HCT116 (cell line): Measurements from ENCODE around the gene ZSWIM8. TPM values are rescaled to one million over a fixed set of nuclear protein-coding genes. Genes with fewer than 3 reads are reported as not detected.

Source experiments
- ATAC-seq: fragments of 200-7000 bp; cut with Tn5 transposase; 2 replicates; pipeline ENCODE4 v1.9.1; 2020; ENCODE audit warnings: mild to moderate bottlenecking, moderate library complexity
- BruUV-seq: library from RNA; stranded (reverse); fragments of 400-500 nt; replicated peaks from 2 replicates; lab custom pipeline; 2021; lab: Mats Ljungman, UMichigan
- CTCF ChIA-PET: fragments of 300-600 bp; sonication (Branson Sonifier 250); formaldehyde crosslinking; loops from one replicate; lab custom pipeline; 2021; ENCODE audit warnings: antibody characterized with exemption; lab: Charles Lee
- POLR2A ChIA-PET: fragments of 300-600, 350-600 bp; sonication (Branson Sonifier 250); formaldehyde crosslinking; loops from one replicate; lab custom pipeline; 2021; ENCODE audit warnings: antibody characterized with exemption; lab: Charles Lee
- RAD21 ChIA-PET, 2 experiments: fragments of 300-600 bp; sonication (Branson Sonifier 250); formaldehyde crosslinking; loops; one replicate each; lab custom pipeline; 2023; ENCODE audit warnings: low total read pairs in 2 of 2; ENCODE audit not compliant: uncharacterized antibody in 2 of 2, unreplicated experiment in 2 of 2, low non-redundant PET in 1 of 2; lab: Charles Lee
- DNase-seq: peaks from one replicate; pipeline ENCODE4 v3.0.0-alpha.2; 2010; ENCODE audit warnings: low read depth, low spot score
- H2AFZ ChIP-seq: fragments of 200-600 bp; shearing (Covaris generic), sonication (generic); 2 replicates; pipeline ENCODE4 v1.6.1; 2017; ENCODE audit warnings: low read depth, mixed run types, mixed read lengths, antibody characterized with exemption, low read length; ENCODE audit not compliant: poor library complexity, severe bottlenecking
- H3K27ac ChIP-seq: 2 replicates; pipeline ENCODE4 v1.5.1; 2012; ENCODE audit warnings: low read depth, low read length
- H3K27me3 ChIP-seq: fragments of 200-600 bp; sonication (generic); 2 replicates; pipeline ENCODE4 v1.6.1; 2016; ENCODE audit warnings: mixed run types, low read length, mixed read lengths; ENCODE audit not compliant: insufficient read depth
- H3K36me3 ChIP-seq, 2 experiments: fragments of 200-500 bp in 1 of 2; fragments of 200-600 bp in 1 of 2; sonication (Bioruptor generic) in 1 of 2; sonication (generic) in 1 of 2; 2 replicates each; pipeline versions ENCODE4 v1.5.1 to v1.6.1; 2014 to 2016; ENCODE audit warnings: low read length in 2 of 2, inconsistent platforms in 1 of 2, mixed read lengths in 1 of 2, mixed run types in 1 of 2; ENCODE audit not compliant: insufficient read depth in 2 of 2, control insufficient read depth in 1 of 2
- H3K4me1 ChIP-seq, 2 experiments: fragments of 200-600 bp in 1 of 2; sonication (generic) in 1 of 2; 2 replicates each; pipeline versions ENCODE4 v1.5.1 to v1.6.1; 2012 to 2017; ENCODE audit warnings: low read length in 2 of 2, inconsistent platforms in 1 of 2, mild to moderate bottlenecking in 1 of 2, mixed read lengths in 1 of 2, mixed run types in 1 of 2, moderate library complexity in 1 of 2; ENCODE audit not compliant: insufficient read depth in 2 of 2, control insufficient read depth in 1 of 2
- H3K4me2 ChIP-seq: fragments of 200-600 bp; sonication (generic); 2 replicates; pipeline ENCODE4 v1.6.1; 2017; ENCODE audit warnings: mixed run types, low read length, mixed read lengths
- H3K4me3 ChIP-seq, 2 experiments: fragments of 200-600 bp in 1 of 2; sonication (generic) in 1 of 2; replicated peaks in 1 of 2; 2 replicates each; pipeline ENCODE4 v1.5.1; 2011 to 2016; ENCODE audit warnings: low read length in 2 of 2, control low read depth in 1 of 2, low read depth in 1 of 2, mild to moderate bottlenecking in 1 of 2, mixed read lengths in 1 of 2, mixed run types in 1 of 2
- H3K79me2 ChIP-seq: fragments of 200-600 bp; sonication (generic); 2 replicates; pipeline ENCODE4 v1.6.1; 2017; ENCODE audit warnings: mild to moderate bottlenecking, mixed run types, low read length, moderate library complexity, mixed read lengths; ENCODE audit not compliant: insufficient read depth
- H3K9ac ChIP-seq: fragments of 200-600 bp; sonication (generic); 2 replicates; pipeline ENCODE4 v1.6.1; 2016; ENCODE audit warnings: low read length, mixed read lengths
- H3K9me2 ChIP-seq: fragments of 200-600 bp; sonication (generic), shearing (Covaris generic); 2 replicates; pipeline ENCODE4 v1.6.1; 2017; ENCODE audit warnings: mixed run types, mild to moderate bottlenecking, moderate library complexity; ENCODE audit not compliant: insufficient read depth
- H3K9me3 ChIP-seq, 2 experiments: fragments of 200-500 bp in 1 of 2; fragments of 200-600 bp in 1 of 2; sonication (Bioruptor generic) in 1 of 2; sonication (generic) in 1 of 2; 2 replicates each; pipeline ENCODE4 v1.6.1; 2014 to 2017; ENCODE audit warnings: low read length in 2 of 2, mixed read lengths in 2 of 2, inconsistent platforms in 1 of 2, low read depth in 1 of 2, mild to moderate bottlenecking in 1 of 2, mixed run types in 1 of 2, moderate library complexity in 1 of 2; ENCODE audit not compliant: control insufficient read depth in 1 of 2, insufficient read depth in 1 of 2
- H4K20me1 ChIP-seq: fragments of 200-600 bp; sonication (generic), shearing (Covaris generic); 2 replicates; pipeline ENCODE4 v1.6.1; 2017; ENCODE audit warnings: mixed run types, mild to moderate bottlenecking, moderate library complexity; ENCODE audit not compliant: insufficient read depth
- EGR1 ChIP-seq: IDR thresholded peaks from 2 replicates; pipeline ENCODE4 v1.6.1; 2012; ENCODE audit warnings: low read depth
- EZH2 ChIP-seq: fragments of 200-600 bp; sonication (generic); IDR thresholded peaks from 2 replicates; pipeline ENCODE4 v1.6.1; 2017; ENCODE audit warnings: antibody characterized with exemption, mixed run types
- FOSL1 ChIP-seq: IDR thresholded peaks from 2 replicates; pipeline ENCODE4 v1.6.1; 2012; ENCODE audit warnings: low read depth
- POLR2A ChIP-seq: IDR thresholded peaks from 2 replicates; pipeline ENCODE4 v1.7.0; 2011; ENCODE audit warnings: borderline replicate concordance; ENCODE audit not compliant: insufficient read depth, insufficient read length; ENCODE audit errors: extremely low read depth
- SP1 ChIP-seq: IDR thresholded peaks from 2 replicates; pipeline ENCODE4 v1.6.1; 2012; ENCODE audit warnings: low read depth
- YY1 ChIP-seq: IDR thresholded peaks from 2 replicates; pipeline ENCODE4 v1.6.1; 2011; ENCODE audit warnings: low read length, low read depth, moderate library complexity, mild to moderate bottlenecking; ENCODE audit not compliant: insufficient replicate concordance; ENCODE audit errors: extremely low read depth
- intact Hi-C: fragments of 100-400 bp; cut with micrococcal nuclease; formaldehyde crosslinking; loops from 2 replicates; pipeline ENCODE4 v1.10.0; 2022
- total RNA-seq: library from RNA; stranded (reverse); gene quantifications from one replicate; pipeline ENCODE4 v1.2.1, GENCODE V29; 2021; ENCODE audit not compliant: unreplicated experiment
- TF ChIP-seq, protein P1 (sequence below): IDR thresholded peaks from 2 replicates; pipeline ENCODE4 v1.6.1; 2012; ENCODE audit warnings: low read depth
- TF ChIP-seq, protein P2 (sequence below), 3 experiments: fragments of 200-600 bp in 1 of 3; sonication (generic) in 1 of 3; IDR thresholded peaks in 2 of 3; conservative IDR thresholded peaks in 1 of 3; 2 replicates each; pipeline ENCODE4 v1.5.1; 2012 to 2017; ENCODE audit warnings: low read depth in 2 of 3, low read length in 2 of 3, antibody characterized with exemption in 1 of 3, borderline replicate concordance in 1 of 3, control low read depth in 1 of 3, mild to moderate bottlenecking in 1 of 3, mixed read lengths in 1 of 3, mixed run types in 1 of 3, moderate library complexity in 1 of 3; ENCODE audit not compliant: insufficient read depth in 1 of 3
- TF ChIP-seq, protein P3 (sequence below): IDR thresholded peaks from 2 replicates; pipeline ENCODE4 v1.6.1; 2012
- TF ChIP-seq, protein P4 (sequence below): IDR thresholded peaks from 2 replicates; pipeline ENCODE4 v1.6.1; 2011; ENCODE audit warnings: mild to moderate bottlenecking, low read length, moderate library complexity; ENCODE audit not compliant: insufficient replicate concordance; ENCODE audit errors: extremely low read depth

The ZSWIM8 gene
- total RNA-seq, 1 experiment from 2014 or later = 49.9 TPM

DNA sequence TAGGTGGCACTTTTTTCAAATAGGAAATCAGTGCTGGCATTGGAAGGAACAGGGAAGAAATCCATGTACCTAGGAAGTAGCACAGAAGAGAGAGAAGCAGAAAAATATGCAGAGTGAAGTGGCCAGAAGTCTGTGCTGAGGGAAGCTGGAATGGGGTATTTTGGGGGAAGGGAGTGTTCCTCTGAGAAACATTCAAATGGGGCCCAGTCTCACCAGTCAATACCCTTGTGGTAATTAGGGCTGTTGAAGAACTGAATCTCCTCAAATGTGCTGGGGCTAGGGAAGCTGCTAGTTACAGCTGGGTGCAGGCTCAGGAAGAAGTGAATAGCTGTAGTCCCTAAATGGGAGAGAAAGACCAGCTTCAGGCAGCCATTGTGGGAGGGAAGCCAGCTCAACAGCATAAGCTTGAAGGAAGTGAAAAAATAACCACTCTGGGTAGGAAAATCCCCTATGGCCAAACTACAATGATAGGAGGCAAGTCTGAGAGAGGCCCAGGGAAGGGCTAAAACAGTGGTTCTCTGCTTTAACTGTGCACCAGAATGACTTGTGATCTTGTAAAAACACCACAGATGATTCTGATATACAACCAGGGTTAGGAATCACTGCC lies 18.4 kb downstream of the ZSWIM8 start (continued):
- TF ChIP-seq POLR2A (no peak), YY1 (no peak), EZH2 (no peak)

DNA sequence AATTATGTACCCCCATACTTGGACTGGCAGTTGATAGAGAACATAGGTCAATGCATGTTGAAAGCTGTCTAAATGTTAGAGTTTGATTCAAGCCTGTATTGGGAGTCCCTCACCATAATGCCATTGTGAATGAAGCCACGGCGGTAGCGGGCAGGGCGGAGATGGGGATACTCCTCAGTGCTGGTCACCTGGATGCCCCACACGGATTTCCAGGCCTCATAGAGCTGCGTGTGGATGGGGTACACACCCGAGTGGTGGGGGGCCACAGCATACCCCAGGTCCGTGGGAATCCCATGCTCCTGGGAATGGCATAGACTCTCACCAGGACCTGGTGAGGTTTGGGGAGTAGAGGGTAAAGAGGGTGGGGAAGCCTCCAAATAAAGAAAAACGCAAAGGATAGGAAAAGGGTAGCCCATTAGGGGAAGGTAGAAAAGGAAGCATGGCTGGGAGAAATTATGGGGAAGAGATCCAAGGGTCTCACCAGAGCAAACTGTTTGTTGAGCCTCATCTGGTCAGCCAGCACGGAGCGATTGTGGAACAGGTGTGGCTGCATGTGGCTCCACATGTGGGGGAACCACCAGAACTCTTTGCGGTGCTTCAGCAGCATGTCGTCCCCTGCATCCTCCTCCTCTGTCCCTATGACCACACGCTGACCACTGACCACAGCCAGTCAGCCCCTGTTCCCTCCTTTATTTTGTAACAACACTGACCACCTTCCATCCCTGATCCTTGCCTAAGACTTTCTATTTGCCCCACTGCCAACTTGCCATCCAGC lies 21.0 kb downstream of the ZSWIM8 start:
- TF ChIP-seq, protein P1, sequence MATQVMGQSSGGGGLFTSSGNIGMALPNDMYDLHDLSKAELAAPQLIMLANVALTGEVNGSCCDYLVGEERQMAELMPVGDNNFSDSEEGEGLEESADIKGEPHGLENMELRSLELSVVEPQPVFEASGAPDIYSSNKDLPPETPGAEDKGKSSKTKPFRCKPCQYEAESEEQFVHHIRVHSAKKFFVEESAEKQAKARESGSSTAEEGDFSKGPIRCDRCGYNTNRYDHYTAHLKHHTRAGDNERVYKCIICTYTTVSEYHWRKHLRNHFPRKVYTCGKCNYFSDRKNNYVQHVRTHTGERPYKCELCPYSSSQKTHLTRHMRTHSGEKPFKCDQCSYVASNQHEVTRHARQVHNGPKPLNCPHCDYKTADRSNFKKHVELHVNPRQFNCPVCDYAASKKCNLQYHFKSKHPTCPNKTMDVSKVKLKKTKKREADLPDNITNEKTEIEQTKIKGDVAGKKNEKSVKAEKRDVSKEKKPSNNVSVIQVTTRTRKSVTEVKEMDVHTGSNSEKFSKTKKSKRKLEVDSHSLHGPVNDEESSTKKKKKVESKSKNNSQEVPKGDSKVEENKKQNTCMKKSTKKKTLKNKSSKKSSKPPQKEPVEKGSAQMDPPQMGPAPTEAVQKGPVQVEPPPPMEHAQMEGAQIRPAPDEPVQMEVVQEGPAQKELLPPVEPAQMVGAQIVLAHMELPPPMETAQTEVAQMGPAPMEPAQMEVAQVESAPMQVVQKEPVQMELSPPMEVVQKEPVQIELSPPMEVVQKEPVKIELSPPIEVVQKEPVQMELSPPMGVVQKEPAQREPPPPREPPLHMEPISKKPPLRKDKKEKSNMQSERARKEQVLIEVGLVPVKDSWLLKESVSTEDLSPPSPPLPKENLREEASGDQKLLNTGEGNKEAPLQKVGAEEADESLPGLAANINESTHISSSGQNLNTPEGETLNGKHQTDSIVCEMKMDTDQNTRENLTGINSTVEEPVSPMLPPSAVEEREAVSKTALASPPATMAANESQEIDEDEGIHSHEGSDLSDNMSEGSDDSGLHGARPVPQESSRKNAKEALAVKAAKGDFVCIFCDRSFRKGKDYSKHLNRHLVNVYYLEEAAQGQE = no peak
- TF ChIP-seq FOSL1 (no peak), SP1 (no peak), EGR1 (no peak), POLR2A (no peak)
- TF ChIP-seq, protein P2, sequence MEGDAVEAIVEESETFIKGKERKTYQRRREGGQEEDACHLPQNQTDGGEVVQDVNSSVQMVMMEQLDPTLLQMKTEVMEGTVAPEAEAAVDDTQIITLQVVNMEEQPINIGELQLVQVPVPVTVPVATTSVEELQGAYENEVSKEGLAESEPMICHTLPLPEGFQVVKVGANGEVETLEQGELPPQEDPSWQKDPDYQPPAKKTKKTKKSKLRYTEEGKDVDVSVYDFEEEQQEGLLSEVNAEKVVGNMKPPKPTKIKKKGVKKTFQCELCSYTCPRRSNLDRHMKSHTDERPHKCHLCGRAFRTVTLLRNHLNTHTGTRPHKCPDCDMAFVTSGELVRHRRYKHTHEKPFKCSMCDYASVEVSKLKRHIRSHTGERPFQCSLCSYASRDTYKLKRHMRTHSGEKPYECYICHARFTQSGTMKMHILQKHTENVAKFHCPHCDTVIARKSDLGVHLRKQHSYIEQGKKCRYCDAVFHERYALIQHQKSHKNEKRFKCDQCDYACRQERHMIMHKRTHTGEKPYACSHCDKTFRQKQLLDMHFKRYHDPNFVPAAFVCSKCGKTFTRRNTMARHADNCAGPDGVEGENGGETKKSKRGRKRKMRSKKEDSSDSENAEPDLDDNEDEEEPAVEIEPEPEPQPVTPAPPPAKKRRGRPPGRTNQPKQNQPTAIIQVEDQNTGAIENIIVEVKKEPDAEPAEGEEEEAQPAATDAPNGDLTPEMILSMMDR (IDR thresholded peaks at IDR 0.05 in 2 of 3, conservative IDR thresholded peaks at IDR 0.05 in 1 of 3; ENCODE audit: borderline replicate concordance in 1 of 3, insufficient read depth in 1 of 3, low read depth in 2 of 3, low read length in 2 of 3) = no peak
- TF ChIP-seq, protein P3, sequence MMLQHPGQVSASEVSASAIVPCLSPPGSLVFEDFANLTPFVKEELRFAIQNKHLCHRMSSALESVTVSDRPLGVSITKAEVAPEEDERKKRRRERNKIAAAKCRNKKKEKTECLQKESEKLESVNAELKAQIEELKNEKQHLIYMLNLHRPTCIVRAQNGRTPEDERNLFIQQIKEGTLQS = no peak
- TF ChIP-seq, protein P4, sequence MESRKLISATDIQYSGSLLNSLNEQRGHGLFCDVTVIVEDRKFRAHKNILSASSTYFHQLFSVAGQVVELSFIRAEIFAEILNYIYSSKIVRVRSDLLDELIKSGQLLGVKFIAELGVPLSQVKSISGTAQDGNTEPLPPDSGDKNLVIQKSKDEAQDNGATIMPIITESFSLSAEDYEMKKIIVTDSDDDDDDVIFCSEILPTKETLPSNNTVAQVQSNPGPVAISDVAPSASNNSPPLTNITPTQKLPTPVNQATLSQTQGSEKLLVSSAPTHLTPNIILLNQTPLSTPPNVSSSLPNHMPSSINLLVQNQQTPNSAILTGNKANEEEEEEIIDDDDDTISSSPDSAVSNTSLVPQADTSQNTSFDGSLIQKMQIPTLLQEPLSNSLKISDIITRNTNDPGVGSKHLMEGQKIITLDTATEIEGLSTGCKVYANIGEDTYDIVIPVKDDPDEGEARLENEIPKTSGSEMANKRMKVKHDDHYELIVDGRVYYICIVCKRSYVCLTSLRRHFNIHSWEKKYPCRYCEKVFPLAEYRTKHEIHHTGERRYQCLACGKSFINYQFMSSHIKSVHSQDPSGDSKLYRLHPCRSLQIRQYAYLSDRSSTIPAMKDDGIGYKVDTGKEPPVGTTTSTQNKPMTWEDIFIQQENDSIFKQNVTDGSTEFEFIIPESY = no peak
- Histone ChIP-seq H3K4me3 (no peak overlapping the region), H3K27me3 (no peaks in the 10 kb centered on the region), H3K27ac (no peak overlapping the region), H4K20me1 (no peaks in the 10 kb centered on the region), H3K9me2 (no peaks in the 10 kb centered on the region), H2AFZ (no peak overlapping the region), H3K36me3 (peaks cover 17 to 31% of the 10 kb centered on the region in 2 experiments), H3K4me1 (peaks cover 0 to 16% of the 10 kb centered on the region in 2 experiments; a peak in 2 of 4 replicates), H3K9ac (no peak overlapping the region), H3K9me3 (no peaks in the 10 kb centered on the region), H3K79me2 (peaks cover 5% of the 10 kb centered on the region; the same call in 1 of the 2 replicates), H3K4me2 (no peak overlapping the region)
- ATAC-seq = no peak
- intact Hi-C loops = no loop called here
- no peak for DNase-seq
- ChIA-PET CTCF (no interaction called here), POLR2A (no interaction called here), RAD21 (no interaction called here)
- BruUV-seq = no TSS peak
